HG03064 (cell line): ENCODE results near the gene VPS9D1.
"Not testable (repeated sequence)": the region's sequence is repeated elsewhere in the genome, so short reads cannot be mapped to it uniquely, and the experiment has no call there.

Source experiments
- ATAC-seq: cut with Tn5 transposase; IDR thresholded peaks from one replicate; pipeline ENCODE4 v1.9.1; 2021; ENCODE audit warnings: low read depth; ENCODE audit not compliant: unreplicated experiment

Gene VPS9D1

DNA sequence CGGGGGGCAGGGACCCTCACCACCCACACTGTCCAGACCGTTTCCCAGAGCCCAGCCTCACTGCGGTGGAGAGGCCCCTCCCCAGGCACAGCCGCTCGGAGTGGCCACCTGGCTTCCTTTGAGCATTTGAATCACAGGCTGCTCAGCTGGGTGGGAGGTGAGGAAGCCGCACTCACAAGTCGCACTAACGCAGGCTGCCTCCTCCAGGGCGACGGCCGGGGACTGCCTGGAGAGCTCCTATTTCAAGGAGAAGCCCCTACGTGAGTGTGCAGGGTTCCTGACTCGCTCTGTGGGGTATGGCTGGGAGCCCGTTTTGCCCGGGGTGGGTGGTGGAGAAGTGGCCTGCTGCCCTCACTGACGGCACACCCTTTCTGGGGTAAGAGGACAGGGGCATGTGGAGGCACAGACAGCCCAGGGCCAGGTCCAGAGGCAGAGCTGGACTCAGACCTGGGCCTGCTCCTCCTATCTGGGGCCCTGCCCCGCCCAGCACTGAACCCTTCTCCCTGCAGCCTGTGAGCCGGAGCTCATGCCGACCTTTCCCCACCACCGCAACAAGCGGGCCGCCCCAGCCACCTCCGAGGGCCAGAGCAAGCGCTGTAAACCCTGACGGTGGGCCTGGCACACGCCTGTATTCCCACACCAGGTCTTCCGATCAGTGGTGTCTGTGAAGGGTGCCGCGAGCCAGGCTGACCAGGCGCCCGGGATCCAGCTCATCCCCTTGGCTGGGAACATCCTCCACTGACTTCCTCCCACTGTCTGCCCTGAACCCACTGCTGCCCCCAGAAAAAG, 25.4 kb downstream of the VPS9D1 start:
- no peak for ATAC-seq

DNA sequence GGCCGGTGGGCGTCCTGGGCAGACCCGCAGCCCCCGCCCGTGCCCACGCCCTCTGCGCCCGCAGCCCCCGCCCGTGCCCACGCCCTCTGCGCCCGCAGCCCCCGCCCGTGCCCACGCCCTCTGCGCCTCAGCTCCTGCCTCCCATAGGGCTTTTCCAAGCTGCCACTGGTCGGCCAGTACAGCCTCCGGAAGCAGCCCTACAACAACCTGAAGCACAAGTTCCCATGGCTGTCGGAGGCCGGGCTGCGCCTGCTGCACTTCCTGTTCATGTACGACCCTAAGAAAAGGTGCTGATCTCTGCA, 26.0 kb downstream of the VPS9D1 start:
- ATAC-seq: not testable (repeated sequence)

DNA sequence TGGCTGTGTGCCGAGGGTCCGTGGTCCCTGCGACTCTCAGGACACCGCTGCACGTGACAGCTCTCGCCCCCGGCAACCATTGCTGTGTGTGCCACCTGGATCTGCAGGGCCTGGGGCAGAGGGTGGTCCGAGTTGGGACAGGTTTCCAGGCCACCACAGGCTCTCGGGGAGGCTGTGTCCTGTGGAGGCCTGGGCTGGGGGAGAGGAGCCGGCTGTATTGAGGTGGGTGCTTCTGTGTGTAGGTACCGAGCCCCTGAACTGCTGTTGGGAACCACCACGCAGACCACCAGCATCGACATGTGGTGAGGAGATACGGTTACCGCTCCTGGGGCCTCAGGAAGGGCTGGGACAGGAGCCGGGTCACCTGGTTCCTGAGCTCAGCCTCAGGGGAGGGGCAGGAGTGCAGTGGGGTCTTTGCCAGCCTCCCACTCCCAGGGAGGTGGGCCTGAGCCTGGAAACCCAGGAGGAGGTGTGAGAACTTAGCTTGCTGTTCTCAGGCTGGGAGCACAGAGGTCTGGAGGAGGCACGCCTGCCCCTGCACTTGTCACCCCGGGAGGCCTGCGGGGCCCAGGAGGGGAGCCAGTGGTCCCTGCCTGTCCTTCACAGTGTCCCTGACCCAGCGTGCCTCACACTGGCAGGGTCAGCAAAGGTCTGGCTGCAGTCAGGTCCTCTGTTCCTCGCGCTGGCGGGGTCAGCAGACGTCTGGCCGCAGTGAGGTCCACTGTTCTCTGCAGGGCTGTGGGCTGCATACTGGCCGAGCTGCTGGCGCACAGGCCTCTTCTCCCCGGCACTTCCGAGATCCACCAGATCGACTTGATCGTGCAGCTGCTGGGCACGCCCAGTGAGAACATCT, 26.5 kb downstream of the VPS9D1 start:
- ATAC-seq: no peak

DNA sequence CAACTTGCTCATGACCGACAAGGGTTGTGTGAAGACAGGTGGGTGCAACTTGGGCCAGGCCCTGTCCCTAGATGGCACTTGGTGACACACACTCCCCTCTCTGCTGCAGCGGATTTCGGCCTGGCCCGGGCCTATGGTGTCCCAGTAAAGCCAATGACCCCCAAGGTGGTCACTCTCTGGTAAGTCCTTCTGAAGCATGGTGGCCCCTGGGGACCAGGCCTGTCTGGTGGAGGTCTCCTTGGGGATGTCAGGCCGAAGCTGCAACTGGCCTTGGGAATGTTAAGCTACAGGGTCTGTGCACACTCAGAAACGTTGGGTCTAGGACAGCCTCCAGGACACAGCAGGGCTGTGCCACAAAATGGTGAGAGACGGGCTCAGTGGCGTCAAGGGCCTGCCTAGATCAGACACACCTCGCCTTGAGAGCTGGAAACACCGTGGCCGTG, 27.4 kb downstream of the VPS9D1 start:
- ATAC-seq: no peak

DNA sequence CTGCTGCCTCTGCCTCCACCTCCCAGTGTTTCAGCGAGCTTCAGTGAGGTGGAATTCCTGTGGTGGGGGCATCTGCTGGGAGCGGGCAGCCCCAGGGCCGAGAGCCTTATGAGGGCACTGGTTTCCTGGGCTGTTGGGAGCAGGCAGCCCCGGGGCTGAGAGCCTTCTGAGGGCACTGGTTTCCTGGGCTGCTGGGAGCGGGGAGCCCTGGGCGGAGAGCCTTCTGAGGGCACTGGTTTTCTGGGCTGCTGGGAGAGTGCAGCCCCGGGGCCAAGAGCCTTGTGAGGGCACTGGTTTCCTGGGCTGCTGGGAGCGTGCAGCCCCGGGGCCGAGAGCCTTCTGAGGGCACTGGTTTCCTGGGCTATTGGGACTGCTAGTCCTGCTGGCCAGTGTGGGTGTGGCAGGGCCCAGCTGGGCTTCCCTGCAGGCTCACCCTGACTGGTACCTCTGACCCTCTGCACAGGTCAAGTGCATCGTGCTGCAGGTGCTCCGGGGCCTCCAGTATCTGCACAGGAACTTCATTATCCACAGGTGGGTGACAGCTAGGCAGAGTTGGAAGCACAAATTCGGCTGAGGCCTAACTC, 28.6 kb downstream of the VPS9D1 start:
- ATAC-seq: no peak

DNA sequence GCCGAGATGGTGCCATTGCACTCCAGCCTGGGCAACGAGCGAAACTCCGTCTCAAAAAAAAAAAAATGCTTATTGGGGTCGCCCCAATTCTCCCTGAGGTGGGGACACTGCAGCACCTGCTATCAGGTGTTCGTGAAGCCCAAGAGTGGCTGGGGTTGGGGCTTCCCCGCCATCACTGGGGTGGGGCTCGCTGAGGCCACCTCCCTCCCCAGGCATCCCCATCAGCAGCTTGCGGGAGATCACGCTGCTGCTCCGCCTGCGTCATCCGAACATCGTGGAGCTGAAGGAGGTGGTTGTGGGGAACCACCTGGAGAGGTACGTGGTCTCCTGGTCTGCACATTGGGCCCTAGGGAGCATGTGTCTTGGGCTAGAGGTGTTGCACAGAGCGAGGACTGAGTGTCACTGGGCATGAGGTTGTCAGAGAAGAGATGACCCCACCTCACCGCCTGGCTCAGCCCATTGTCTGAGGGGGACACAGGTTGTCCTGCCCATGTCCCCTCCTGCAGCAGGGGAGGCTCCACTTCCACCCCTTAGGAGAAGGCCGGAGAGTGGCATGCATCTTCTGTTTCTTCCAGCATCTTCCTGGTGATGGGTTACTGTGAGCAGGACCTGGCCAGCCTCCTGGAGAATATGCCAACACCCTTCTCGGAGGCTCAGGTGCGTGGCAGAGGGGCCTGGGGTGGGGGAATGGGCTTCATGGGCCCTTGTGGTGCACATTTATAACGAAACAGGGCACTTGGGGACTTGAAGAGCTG, 29.3 kb downstream of the VPS9D1 start:
- ATAC-seq: no peak

DNA sequence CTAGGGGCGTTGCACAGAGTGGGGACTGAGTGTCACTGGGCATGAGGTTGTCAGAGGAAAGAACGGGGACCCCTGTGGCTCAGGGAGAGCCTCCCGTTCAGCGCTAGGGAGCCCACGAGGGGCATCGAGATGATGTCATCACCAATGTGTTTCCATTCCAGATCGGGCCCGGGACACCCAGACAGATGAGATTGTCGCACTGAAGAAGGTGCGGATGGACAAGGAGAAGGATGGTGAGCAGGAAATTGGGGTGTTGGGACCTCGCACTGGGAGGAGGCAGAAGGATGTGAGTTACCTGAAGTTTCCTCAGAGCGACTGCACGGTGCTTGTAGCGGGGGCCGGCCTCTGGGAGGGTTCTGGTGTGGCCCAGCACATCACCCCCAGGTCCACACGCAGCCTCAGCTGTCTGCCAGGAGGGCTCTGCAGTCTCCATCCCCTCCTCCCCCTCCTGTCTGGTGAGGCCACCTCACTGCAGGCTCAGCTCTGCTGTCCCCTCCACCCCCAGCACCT, 30.3 kb downstream of the VPS9D1 start:
- no peak for ATAC-seq

DNA sequence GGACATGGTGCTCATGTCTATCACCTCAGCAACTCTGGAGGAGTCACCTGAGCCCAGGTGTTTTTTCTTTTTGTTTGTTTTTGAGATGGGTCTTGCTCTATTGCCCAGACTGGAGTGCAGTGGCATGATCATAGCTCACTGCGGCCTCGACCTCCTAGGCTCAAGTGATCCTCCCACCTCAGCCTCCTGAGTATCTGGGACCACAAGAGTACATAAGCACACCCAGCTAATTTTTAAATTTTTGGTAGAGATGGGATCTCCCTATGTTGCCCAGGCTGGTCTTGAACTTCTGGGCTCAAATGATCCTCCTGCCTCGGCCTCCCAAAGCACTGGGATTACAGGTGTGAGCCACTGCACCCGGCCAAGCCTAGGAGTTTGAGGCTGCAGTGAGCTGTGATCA, 31.1 kb downstream of the VPS9D1 start:
- ATAC-seq: not testable (repeated sequence)

DNA sequence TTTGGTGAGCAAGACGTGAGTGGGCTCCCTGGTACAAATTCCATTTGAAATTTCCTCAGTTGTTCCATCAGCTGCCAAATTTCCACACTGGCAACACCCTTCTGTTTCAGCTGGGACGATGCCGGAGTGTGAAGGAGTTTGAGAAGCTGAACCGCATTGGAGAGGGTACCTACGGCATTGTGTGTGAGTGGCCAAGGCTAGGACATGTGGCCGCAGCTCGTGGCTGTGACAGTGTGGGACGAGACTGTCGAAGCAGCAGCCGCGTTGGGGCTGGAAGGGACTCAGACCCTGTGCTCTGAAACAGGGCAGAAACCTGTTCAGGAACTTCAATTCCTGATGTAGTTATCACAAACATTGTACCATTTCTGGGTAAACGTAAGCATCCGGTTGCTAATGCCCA, 31.6 kb downstream of the VPS9D1 start:
- ATAC-seq: no peak

DNA sequence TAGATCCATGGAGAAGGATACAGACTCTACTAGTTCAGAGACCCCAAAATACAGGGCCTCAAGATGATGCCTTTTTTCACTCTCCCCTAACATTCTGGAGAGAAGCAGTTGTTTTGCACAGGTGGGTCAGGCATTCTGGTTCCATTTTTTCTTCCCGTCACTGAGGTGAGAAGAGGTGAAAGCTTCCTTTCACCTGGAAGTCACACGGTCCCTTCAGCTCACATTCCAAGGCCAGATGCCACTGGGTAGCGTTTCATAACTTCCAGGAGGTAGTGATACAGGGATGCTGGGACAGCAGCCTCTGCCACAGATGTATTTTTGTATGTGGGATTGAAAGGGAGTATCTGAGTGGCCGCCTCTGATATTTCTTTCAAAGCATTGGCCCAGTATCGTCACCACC, 32.3 kb downstream of the VPS9D1 start:
- no peak for ATAC-seq

DNA sequence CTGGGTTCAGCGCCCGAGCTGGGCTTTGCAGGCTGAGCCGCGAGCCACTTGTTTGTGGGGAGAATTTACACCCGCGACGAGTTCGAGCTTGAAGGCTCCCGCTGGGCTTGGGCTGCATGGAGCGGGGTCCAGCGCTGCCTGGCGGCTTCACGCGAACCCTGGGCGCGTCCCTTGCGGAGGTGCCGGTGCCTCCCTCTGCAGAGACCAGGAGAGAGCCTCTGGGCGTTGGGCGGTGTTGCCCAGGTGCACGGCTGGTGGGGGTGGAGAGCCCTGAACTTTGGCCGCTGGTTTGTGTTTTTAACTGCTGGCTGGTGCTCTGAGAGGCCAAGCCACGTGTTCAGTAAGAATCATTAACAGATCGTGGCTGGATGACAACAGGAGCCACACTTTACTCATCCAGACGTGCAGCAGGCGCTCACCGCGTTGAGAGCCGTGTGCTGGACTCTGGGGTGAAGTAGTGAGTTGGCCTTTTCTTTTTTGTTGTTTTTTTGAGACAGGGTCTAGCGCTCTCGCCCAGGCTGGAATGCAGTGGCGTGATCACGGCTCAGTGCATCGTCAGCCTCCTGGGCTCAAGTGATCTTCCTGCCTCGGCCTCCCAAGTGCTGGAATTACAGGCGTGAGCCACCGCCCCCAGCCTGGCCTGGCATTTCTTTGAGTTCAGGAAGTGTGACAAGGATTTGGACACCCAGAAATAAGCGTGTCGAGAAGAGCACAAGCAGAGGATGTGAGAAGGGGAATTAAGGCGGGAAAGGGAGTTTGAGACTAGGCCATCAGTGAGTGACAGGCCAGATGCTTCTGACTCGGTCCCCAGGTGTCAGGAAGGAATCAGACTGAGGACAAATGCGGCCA, 33.4 kb downstream of the VPS9D1 start:
- ATAC-seq: peak; percentile 46

DNA sequence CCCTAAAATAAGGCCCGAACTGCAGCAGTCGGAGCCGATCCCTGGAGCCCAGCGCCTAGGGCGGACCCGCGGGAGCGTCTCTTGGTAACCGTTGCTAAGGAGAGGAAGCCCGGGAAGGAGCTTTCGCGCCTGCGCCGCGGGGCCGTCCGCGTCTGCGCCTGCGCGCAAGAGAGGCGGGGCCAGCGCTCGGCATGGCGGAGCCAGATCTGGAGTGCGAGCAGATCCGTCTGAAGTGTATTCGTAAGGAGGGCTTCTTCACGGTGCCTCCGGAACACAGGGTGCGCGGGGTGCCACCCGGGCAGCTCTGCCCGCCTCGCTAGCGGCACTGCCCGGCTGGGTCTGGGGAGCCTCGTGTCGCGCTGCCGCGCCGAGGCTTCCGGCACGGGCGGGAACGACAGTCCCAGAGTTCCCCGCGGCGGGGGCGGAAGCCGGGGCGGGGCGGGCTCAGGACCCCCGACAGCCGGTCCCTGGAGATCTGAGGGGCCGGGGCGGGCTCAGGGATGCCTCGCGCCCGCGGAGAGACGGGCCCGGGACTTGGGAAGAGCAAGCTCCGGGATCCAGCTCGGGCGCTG, 34.1 kb downstream of the VPS9D1 start, which contains the start of gene CDK10:
Gene CDK10, plus strand, starts transcription at position 170 of the 572 bp plus-strand sequence. Its CDS starts 22 bp downstream, at position 192.
- peak; percentile 79 for ATAC-seq

DNA sequence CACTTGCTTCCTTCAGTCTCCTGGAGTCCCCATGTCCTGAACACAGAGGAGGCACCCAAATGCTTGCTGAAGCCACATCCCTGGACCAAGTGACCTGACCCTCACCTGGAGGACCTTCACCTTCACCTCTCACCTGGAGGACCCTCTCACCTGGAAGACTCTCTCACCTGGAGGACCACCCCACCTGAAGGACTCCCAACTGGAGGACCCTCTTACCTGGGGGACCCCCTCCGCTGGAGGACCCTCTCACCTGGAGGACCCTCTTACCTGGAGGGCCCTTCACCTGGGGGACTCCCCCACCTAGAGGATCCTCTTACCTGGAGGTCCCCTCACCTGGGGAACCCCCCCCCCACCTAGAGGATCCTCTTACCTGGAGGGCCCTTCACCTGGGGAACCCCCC, 34.8 kb downstream of the VPS9D1 start:
- ATAC-seq: no peak

DNA sequence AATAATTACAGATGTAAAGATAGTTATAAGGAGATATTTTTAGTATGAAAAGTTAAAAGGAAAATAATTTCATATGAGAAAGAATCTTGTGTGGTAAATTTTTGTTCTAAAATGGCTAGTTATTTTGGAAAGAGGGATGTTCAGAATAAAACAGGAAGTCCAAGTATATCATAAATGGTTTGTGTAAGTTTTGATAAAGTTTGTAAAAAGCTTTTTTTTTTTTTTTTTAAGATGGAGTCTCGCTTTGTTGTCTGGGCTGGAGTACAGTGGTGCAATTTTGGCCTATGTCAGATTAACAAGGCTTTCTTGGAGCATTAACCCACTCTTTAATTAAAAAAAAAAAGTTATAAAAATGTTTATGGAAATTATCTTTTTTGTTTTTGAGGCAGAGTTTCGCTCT, 42.4 kb downstream of the VPS9D1 start:
- ATAC-seq: no peak

DNA sequence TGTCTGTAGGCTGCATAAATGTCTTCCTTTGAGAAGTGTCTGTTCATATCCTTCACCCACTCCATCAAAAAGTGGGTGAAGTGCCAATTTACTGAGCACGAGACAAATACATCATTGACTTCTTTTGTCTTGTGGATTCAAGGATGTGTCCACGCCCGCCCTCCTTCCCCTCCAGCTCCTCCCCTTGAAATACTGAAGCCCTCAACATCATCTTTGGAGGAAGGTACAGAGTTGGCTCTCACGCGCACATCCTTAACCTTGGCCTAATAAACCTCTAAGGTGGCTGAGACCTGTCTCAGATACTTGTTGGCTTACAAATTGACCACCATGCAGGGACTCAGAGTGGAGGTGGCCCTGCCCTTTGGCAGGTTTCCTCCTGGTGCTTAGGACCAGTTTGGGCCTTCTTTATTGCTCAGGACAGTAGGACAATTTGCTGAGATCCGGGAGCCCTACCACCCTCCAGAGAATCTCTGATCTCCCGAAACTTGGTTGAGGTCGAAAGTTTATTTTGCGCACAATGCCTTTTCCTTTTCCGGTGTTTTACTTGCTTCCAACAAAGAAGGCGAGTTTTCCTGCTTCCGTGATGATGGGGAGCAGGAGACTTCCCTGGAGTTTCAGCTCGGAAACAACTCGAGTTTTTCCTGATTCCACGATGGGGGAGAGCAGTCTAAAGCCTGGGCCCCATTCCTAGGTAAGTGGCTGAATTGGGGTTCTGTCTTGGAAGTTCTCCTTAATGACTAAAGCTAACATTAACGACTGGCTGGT, 48.3 kb downstream of the VPS9D1 start:
- no peak for ATAC-seq

DNA sequence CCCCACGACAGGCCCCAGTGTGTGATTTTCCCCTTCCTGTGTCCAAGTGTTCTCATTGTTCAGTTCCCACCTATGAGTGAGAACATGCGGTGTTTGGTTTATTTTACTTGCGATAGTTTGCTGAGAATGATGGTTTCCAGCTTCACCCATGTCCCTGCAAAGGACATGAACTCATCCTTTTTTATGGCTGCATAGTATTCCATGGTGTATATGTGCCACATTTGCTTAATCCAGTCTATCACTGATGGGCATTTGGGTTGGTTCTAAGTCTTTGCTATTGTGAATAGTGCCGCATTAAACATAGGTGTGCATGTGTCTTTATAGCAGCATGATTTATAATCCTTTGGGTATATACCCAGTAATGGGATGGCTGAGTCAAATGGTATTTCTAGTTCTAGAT, 49.1 kb downstream of the VPS9D1 start:
- not testable (repeated sequence) for ATAC-seq

DNA sequence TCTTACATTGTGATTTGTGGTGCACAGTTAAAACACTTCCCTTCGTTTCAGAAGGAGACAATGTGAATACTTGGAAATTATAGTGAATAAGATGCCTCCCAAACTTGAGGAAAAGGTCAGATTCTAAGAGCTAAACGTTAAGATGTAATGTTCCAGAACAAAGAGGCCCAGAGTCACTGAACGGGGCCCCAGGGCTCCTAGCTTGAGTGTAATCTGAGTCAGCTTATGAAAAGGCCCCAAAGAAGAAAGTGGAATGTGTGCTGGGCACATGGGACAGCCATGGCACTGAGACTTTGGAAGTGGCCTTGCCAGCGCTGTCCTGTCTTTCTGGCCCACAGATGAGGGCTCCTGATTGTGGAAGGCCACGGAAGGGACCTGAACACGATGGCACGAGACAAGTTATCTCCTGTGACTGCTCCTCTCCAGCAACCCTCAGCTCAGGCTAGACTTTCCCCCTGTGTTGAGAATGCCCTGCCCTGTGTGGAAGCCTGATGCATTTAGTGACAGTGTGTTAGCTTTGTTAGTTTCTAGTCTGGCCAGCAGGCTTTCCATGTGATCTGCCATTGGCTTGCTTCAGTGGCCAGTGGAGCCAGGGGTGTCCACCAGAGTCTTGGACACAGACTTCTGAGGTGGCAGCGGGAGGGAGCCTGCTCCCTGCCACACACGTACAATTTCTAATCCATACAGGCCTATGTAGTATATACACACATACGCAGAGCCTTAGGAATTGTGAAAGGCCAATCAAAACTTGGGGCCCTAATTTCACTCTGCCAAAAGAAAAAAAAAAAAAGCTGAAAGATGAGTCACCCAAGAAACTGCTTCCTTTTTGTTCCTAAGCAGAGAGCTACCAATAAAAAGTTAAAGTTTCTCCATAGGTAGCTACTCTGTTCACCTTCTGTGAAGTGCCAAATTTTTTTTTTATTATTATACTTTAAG, 49.9 kb downstream of the VPS9D1 start:
- ATAC-seq: no peak
